GM18499 (cell line): ENCODE data around the gene HOXC13.

ENCODE experiments used
- ATAC-seq: cut with Tn5 transposase; IDR thresholded peaks from one replicate; pipeline ENCODE4 v1.9.1; 2021; ENCODE audit warnings: moderate number of reproducible peaks; ENCODE audit not compliant: insufficient read depth, unreplicated experiment

Gene HOXC13

DNA sequence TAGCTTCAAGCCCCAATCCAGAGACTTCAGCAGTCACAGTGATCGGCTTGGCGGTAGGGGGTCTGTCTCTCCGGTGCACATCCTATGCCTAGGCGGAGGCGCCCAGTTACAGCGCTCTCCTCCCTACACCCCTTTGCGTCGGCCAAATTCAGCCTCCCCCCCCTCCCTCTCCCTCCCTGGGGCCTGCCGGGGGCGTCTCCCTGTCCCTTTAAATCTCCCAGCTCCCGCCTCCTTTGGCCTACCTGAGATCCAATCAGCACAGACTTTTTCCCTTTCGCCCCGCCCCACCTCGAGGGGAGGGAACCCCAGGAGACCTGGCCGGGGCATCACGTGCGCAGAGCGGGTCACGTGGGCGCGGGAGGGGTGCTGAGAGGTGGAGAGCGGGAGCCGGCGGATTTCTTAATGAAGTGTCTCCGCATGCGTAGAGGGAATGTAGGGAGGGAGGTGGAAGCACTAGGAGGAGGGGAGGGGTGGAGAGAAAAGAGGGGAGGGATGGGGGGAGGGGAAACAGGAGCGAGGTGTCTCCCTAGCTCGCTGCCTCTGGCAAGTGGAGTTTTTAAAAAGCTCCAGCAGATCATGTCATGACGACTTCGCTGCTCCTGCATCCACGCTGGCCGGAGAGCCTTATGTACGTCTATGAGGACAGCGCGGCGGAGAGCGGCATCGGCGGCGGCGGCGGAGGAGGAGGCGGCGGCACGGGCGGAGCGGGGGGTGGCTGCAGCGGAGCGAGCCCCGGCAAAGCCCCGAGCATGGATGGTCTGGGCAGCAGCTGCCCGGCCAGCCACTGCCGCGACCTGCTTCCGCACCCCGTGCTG, at the start of gene HOXC13:
Gene HOXC13, plus strand, starts transcription at position 506 of the 815 bp plus-strand sequence. Its CDS starts 76 bp downstream, at position 582.
- no peak for ATAC-seq

DNA sequence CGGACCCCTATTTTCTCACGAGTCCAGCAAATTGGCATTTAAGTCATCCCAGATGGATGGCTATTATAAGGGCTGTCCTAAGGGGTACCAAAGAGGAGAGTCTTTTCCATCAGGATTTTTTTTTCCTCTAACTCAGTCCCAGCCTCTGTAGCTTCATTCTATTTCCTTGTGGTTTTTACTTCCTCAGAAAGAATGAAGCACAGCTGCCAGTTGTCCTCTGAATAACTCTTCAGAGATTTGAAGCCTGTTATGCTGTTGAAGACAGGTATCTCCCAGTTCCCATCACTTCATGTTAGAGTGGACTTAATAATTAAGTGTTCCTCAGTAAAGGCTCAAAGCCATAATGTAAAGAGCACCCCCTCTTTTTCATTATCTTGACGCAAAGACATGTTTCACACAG, 48.5 kb upstream of the HOXC13 start:
- no peak for ATAC-seq

DNA sequence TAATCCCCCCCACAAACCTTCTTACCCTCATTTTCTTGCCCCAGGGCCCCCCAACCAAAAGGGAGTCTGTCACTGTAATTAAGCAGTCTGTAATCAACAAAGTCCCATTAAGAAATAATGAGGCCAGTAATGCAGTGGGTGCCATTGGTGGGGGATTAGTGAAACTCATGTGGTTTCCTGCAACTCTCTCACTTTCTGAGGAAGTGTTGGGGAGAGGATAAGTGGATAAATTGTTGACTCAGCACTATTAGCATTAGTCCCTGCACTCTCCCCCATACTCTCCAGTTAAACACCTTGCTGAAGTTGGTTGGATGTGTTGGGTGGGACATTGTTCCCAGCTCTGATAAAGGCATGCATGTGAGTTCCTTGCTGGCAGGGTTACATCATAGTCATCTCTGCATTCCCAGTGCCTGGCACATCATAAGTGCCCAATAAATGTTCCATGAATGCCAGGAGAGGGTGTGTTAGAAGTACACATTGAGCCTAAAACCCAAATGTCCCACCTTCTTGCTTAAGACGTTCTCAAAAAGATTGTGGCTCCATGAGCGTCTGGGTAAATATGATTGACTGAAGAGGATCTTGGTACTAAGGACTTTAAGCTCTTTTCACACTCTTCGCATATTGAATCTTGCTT, 45.8 kb upstream of the HOXC13 start:
- no peak for ATAC-seq

DNA sequence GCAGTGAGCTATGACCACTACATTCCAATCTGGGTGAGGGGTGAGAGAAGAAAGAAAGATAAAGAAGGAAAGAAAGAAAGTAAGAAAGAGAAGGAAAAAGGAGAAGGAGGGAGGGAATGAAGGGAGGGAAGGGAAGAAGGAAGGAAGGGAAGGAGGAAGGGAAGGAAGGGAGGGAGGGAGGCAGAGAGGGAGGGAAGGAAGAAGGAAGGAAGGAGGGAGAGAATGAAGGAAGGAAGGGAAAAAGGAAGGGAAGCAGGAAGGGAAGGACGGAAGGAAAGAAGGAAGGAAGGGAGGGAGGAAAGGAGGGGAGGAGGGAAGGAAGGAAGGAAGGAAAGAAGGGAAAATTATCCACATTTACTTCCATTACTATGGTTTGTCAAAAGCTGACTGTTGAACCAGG, 39.4 kb upstream of the HOXC13 start:
- ATAC-seq, result no peak

- ATAC-seq, result no peak
Measured at GRCh38 chr12:53907103-53907502, 31.5 kb upstream of the HOXC13 start.

DNA sequence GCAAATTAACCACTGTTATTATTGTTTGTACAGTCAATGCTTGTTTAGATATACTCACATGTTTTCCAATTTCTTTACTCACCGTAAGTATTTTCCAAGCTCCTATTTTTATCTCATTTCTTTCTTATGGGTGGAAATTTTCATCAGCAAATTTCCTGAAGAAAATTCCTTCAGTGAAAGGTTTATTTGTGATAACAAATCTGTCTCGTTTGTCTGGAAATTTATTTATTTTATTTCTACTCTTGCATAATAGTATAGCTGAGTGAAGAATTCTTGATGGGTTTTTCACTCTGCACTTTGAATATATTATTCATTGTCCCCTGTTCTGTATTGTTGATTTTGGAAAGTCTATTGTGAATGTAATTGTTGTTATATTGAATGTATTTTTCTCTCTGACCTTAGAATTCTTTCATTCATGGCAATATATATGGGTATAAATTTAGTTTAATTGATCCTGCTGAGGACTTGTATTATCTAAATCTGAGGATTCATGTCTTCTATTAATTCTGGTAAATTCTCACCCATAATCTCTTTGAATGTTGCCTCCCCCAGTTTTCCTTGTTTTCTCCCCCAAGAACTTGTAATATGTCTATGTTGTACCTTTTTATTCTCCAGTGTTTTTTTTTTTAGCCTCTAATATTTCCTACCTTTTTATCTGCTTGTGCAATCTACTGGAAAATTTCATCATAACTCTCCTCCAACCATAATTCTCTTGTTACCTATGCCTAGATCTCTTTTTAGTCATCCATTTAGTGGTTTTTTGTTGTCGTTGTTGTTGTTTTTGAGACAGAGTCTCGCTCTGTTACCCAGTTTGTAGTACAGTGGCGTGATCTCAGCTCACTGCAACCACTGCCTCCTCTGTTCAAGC, 21.6 kb upstream of the HOXC13 start:
- no peak for ATAC-seq

GRCh38 chr12:53924521-53925405, 13.9 kb upstream of the HOXC13 start:
- no peak for ATAC-seq

DNA sequence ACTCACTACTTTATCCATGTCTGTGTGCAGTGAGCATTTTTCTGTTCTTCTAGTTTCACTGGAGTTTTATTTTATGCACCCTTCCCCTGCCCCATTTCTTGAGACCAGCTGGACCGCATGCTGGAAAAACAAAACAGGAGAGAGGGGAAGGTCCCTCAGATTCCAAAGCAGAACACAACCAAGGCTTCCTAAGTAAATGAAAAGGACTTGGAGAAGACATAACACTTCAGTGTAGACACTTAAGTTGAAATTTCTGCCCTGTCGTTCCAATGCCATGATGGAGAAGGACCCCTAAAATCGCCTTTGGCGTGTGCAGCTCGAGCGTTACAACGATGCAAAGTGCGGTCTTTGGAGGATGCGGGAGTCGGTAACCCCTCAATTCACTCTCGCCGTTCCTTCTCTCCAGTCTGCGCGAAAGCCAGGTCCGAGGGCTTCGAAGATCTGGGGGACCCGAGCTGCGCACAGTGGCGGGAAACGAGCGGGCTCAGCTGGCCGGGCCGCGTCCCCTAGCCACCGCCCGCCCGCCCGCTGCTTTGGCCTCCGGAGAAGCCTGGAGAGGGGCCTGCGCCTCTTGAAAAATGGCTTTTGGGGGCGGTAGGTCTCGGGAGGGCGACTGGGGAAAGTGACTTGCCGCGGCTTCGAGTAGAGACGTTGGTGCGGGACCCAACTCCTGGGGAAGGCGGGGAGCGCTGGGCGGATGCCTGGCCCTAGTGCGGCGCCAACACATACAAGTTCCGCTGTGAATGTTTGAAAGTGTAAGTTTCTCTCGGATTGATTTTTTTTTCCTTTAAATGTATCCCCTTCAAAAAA, 11.2 kb upstream of the HOXC13 start:
- ATAC-seq, result no peak

GRCh38 chr12:53928054-53928835, 10.4 kb upstream of the HOXC13 start:
- no peak for ATAC-seq

- no peak for ATAC-seq
Measured at GRCh38 chr12:53929527-53929926, 9.1 kb upstream of the HOXC13 start.

DNA sequence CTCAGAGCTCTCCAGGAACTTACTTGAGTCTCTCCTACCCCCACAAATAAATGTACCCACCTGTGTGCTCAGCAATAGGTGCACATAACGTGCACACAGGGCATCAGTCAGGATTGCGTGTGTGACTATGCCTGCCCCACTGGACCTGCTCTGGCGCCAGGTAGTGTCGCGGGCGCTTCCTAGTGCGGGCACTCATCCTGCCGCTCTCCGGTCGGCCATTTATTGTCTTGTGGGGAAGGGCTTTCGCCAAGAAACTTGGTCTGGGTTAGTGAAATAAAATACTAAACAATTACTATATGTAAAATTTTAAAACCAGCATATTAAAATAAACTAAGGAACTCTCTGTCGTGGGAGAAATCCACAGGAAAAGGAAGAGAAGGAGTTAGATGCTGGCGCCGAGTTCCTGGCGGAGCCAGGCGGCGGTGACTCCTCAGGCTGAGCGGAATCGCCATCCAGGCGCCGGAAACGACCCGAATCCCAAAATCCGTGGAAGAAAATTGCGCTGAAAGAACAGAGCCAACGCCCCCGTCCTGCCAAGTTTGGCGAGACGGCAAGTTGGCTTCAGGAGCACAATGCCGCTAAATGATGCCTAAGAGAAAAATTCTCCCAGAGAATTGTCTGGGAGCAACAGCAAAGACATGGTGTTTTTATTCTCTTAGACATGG, 7.9 kb upstream of the HOXC13 start:
- no peak for ATAC-seq

- ATAC-seq, result no peak
Measured at GRCh38 chr12:53931844-53932581, 6.6 kb upstream of the HOXC13 start.

GRCh38 chr12:53932915-53933314, 5.7 kb upstream of the HOXC13 start:
- ATAC-seq, result no peak

GRCh38 chr12:53935383-53936341, 3.0 kb upstream of the HOXC13 start:
- ATAC-seq, result no peak

DNA sequence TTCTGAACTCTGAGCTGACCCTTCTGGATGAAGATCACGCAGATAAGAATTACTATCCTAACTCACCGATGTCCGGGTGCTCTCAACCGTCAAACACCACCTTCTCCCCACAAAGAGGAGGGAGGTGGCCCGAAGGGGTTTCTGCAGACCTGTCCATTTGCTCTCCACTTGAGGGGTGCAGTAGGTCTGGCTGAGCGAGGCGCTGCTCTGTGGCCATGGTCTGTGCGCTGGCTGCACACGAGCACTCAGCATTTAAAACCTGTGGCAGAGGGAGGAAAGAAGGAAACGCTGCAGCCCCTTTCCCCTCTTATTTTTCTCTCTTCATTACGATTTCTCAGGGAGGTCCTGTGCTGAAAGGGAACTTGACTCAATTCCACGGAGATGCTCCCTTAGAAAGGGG, 1.5 kb upstream of the HOXC13 start:
- ATAC-seq, result no peak
